AG04450 (cell line): ENCODE measurements around the gene ANKLE2. TPM values are rescaled to one million over a fixed set of nuclear protein-coding genes. Genes with fewer than 3 reads are reported as not detected.

Source experiments
- CTCF ChIA-PET: fragments of 300-600, 350-600 bp; formaldehyde crosslinking; extraction: SDS; loops from one replicate; lab custom pipeline; 2022; ENCODE audit warnings: antibody characterized with exemption, inconsistent platforms; lab: Charles Lee
- POLR2A ChIA-PET: fragments of 350-600 bp; formaldehyde crosslinking; extraction: SDS; loops from one replicate; lab custom pipeline; 2021; ENCODE audit warnings: antibody characterized with exemption, inconsistent platforms; lab: Yijun Ruan, JAX
- DNase-seq: peaks from one replicate; pipeline ENCODE4 v3.0.0-alpha.2; 2011; ENCODE audit warnings: low read depth, low spot score
- H3K27ac ChIP-seq: one replicate; pipeline ENCODE4 v1.5.1; 2012; ENCODE audit warnings: low read depth, low read length, control low read depth
- H3K27me3 ChIP-seq: one replicate; pipeline ENCODE4 v1.6.0; 2012; ENCODE audit warnings: low read length; ENCODE audit not compliant: control insufficient read depth, insufficient read depth
- H3K4me3 ChIP-seq: 2 replicates; pipeline ENCODE4 v1.5.1; 2011; ENCODE audit warnings: mild to moderate bottlenecking, low read depth, low read length, control low read depth
- H3K9me3 ChIP-seq: 2 replicates; pipeline ENCODE4 v1.5.1; 2012; ENCODE audit warnings: low read length; ENCODE audit not compliant: control insufficient read depth, insufficient read depth
- CTCF ChIP-seq: IDR thresholded peaks from 2 replicates; pipeline ENCODE4 v1.5.1; 2011; ENCODE audit warnings: low read depth, low read length, control low read depth, inconsistent platforms
- polyA plus RNA-seq: library from polyadenylated mRNA; depleted of rRNA; stranded (reverse); fragments of >200 nt; gene quantifications from 2 replicates; pipeline ENCODE4 v1.2.3, GENCODE V29; 2011

ANKLE2 gene
- polyA plus RNA-seq, 1 experiment, result 55.7 TPM

- ChIA-PET POLR2A (no interaction called here), CTCF (no interaction called here)
- H3K27ac ChIP-seq, result no peak overlapping the region
- H3K4me3 ChIP-seq, result no peak overlapping the region
- TF ChIP-seq CTCF, result no peak
- no peaks in the 10 kb centered on the region for H3K27me3 ChIP-seq
- no peak for DNase-seq
- H3K9me3 ChIP-seq, result no peaks in the 10 kb centered on the region; the same call in 1 of the 2 replicates
Measured at GRCh38 chr12:132740652-132741051, 21.0 kb downstream of the ANKLE2 start.

- POLR2A ChIA-PET, result no interaction called here
- Histone ChIP-seq H3K27ac (no peak overlapping the region), H3K9me3 (peaks cover 3% of the 10 kb centered on the region; the same call in 1 of the 2 replicates), H3K27me3 (no peaks in the 10 kb centered on the region), H3K4me3 (no peak overlapping the region)
- DNase-seq, result no peak
- no peak for TF ChIP-seq CTCF
- CTCF ChIA-PET, result no interaction called here
Measured at GRCh38 chr12:132740313-132740646, 21.4 kb downstream of the ANKLE2 start.

- Histone ChIP-seq H3K27ac (no peak overlapping the region), H3K27me3 (no peaks in the 10 kb centered on the region), H3K4me3 (no peak overlapping the region), H3K9me3 (peaks cover 3% of the 10 kb centered on the region; the same call in 1 of the 2 replicates)
- no peak for TF ChIP-seq CTCF
- no peak for DNase-seq
- ChIA-PET POLR2A (no interaction called here), CTCF (no interaction called here)
Measured at GRCh38 chr12:132739600-132740312, 21.9 kb downstream of the ANKLE2 start.

GRCh38 chr12:132736913-132737312, 24.7 kb downstream of the ANKLE2 start:
- Histone ChIP-seq H3K4me3 (no peak overlapping the region), H3K27me3 (no peaks in the 10 kb centered on the region), H3K27ac (no peak overlapping the region), H3K9me3 (peaks cover 3% of the 10 kb centered on the region; the same call in 1 of the 2 replicates)
- TF ChIP-seq CTCF, result no peak
- DNase-seq, result no peak
- ChIA-PET CTCF (no interaction called here), POLR2A (interaction anchor here (1.1 kb wide), 1 partner anchor 26 kb away, joined by 4 read pairs; the partner anchor contains the start of gene PGAM5)

- Histone ChIP-seq H3K4me3 (no peak overlapping the region), H3K9me3 (peaks cover 3% of the 10 kb centered on the region; the same call in 1 of the 2 replicates), H3K27me3 (no peaks in the 10 kb centered on the region), H3K27ac (no peak overlapping the region)
- no peak for TF ChIP-seq CTCF
- CTCF ChIA-PET, result no interaction called here
- DNase-seq, result no peak
- POLR2A ChIA-PET, result no interaction called here
Measured at GRCh38 chr12:132736378-132736777, 25.3 kb downstream of the ANKLE2 start.
